ENCODE data around the gene PTH1R.

DNA sequence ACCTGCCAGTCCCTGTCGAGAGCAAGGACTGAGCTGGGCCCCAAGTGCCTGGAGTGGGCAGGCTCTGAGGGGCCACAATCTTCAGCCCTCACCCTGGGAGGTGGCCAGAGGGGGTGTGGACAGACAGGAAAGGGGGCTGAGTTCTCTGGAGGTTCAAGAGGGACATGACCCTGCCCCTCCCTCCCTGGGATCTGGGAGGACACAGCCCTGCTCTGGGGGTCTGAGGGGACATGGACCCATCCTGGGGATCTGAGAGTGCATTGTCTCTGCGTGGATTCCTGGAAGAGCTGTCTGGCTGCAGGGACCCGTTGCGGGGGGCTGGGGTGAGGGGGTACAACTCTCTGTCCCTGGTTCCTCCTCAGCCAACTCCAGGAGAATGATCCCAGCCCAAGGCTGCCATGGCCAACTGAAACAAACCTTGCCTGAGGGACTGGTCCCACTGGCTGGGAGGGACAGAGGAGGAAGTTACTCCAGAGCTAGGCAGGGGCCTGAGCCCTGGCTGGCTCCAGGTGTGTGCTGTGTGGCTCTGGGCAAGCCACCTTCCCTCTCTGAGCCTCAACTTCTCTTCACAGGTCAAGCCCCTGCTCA, 29.0 kb downstream of the PTH1R start:
- TF ChIP-seq POLR2A (IDR thresholded peaks at IDR 0.05; ENCODE audit: low read length) (no peak), RARB (CRISPR knock-in tag; IDR thresholded peaks at IDR 0.05) (no peak), SMC3 (IDR thresholded peaks at IDR 0.05) (no peak)
- TF ChIP-seq, protein P1, sequence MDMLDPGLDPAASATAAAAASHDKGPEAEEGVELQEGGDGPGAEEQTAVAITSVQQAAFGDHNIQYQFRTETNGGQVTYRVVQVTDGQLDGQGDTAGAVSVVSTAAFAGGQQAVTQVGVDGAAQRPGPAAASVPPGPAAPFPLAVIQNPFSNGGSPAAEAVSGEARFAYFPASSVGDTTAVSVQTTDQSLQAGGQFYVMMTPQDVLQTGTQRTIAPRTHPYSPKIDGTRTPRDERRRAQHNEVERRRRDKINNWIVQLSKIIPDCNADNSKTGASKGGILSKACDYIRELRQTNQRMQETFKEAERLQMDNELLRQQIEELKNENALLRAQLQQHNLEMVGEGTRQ (IDR thresholded peaks at IDR 0.05): no peak
- TF ChIP-seq, protein P2, sequence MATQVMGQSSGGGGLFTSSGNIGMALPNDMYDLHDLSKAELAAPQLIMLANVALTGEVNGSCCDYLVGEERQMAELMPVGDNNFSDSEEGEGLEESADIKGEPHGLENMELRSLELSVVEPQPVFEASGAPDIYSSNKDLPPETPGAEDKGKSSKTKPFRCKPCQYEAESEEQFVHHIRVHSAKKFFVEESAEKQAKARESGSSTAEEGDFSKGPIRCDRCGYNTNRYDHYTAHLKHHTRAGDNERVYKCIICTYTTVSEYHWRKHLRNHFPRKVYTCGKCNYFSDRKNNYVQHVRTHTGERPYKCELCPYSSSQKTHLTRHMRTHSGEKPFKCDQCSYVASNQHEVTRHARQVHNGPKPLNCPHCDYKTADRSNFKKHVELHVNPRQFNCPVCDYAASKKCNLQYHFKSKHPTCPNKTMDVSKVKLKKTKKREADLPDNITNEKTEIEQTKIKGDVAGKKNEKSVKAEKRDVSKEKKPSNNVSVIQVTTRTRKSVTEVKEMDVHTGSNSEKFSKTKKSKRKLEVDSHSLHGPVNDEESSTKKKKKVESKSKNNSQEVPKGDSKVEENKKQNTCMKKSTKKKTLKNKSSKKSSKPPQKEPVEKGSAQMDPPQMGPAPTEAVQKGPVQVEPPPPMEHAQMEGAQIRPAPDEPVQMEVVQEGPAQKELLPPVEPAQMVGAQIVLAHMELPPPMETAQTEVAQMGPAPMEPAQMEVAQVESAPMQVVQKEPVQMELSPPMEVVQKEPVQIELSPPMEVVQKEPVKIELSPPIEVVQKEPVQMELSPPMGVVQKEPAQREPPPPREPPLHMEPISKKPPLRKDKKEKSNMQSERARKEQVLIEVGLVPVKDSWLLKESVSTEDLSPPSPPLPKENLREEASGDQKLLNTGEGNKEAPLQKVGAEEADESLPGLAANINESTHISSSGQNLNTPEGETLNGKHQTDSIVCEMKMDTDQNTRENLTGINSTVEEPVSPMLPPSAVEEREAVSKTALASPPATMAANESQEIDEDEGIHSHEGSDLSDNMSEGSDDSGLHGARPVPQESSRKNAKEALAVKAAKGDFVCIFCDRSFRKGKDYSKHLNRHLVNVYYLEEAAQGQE (IDR thresholded peaks at IDR 0.05): no peak
- TF ChIP-seq, protein P3, sequence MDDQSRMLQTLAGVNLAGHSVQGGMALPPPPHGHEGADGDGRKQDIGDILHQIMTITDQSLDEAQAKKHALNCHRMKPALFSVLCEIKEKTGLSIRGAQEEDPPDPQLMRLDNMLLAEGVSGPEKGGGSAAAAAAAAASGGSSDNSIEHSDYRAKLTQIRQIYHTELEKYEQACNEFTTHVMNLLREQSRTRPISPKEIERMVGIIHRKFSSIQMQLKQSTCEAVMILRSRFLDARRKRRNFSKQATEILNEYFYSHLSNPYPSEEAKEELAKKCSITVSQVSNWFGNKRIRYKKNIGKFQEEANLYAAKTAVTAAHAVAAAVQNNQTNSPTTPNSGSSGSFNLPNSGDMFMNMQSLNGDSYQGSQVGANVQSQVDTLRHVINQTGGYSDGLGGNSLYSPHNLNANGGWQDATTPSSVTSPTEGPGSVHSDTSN (IDR thresholded peaks at IDR 0.05): no peak
- TF ChIP-seq, protein P4, sequence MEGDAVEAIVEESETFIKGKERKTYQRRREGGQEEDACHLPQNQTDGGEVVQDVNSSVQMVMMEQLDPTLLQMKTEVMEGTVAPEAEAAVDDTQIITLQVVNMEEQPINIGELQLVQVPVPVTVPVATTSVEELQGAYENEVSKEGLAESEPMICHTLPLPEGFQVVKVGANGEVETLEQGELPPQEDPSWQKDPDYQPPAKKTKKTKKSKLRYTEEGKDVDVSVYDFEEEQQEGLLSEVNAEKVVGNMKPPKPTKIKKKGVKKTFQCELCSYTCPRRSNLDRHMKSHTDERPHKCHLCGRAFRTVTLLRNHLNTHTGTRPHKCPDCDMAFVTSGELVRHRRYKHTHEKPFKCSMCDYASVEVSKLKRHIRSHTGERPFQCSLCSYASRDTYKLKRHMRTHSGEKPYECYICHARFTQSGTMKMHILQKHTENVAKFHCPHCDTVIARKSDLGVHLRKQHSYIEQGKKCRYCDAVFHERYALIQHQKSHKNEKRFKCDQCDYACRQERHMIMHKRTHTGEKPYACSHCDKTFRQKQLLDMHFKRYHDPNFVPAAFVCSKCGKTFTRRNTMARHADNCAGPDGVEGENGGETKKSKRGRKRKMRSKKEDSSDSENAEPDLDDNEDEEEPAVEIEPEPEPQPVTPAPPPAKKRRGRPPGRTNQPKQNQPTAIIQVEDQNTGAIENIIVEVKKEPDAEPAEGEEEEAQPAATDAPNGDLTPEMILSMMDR (IDR thresholded peaks at IDR 0.05): no peak
